Stimulated activated effector memory CD8-positive, alpha-beta T cell treated with anti-CD3 and anti-CD28 coated beads, Interleukin-12 subunit alpha, Interleukin-12 subunit beta, amount 100 ng/mL, for 72 hours (primary cell): Measurements from ENCODE around the gene CPSF7.
"Not testable (repeated sequence)": the region's sequence is repeated elsewhere in the genome, so short reads cannot be mapped to it uniquely, and the experiment has no call there.

Experiments
- ATAC-seq: fragments of 150-1000 bp; cut with Tn5 transposase; 2 replicates; pipeline ENCODE4 v1.10.0; 2021
- DNase-seq, 2 donors: peaks; one replicate each; pipeline ENCODE4 v3.0.0; 2021 to 2022; ENCODE audit warnings: low spot score in 2 of 2
- H3K27ac Mint-ChIP-seq: one replicate; pipeline ENCODE4 v1.8.0; 2022; ENCODE audit warnings: mild to moderate bottlenecking, mixed read lengths
- H3K36me3 Mint-ChIP-seq: one replicate; pipeline ENCODE4 v1.8.0; 2022; ENCODE audit warnings: mild to moderate bottlenecking, mixed read lengths
- H3K4me1 Mint-ChIP-seq: one replicate; pipeline ENCODE4 v1.8.0; 2022; ENCODE audit warnings: mixed read lengths
- H3K4me3 Mint-ChIP-seq: one replicate; pipeline ENCODE4 v1.8.0; 2022; ENCODE audit warnings: mild to moderate bottlenecking, mixed read lengths
- H3K9me3 Mint-ChIP-seq: one replicate; pipeline ENCODE4 v1.8.0; 2022; ENCODE audit warnings: mixed read lengths

Gene CPSF7

DNA sequence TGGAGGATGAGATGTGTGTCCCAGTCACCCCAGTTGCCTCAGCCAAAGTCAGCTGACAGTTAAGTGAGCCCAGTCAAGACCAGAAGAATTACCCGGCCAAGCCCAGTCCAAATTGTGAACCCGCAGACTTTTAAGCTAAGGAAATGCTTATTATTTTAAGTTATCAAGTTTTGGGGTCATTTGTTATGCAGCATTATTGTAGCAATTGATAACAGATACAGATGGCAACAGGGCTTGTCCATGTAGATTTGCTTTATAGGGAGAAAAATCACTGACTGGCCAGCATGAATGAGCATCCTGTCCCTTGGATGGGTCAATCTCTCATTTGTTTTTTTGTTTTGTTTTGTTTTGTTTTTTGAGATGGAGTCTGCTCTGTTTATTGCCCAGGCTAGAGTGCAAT lies 23.1 kb upstream of the CPSF7 start:
- DNase-seq (no peak), ATAC-seq (no peak)
- H3K4me3 Mint-ChIP-seq: no peak overlapping the region
- peaks cover 33% of the 10 kb centered on the region for H3K4me1 Mint-ChIP-seq
- H3K36me3 Mint-ChIP-seq: peaks cover 67% of the 10 kb centered on the region
- H3K9me3 Mint-ChIP-seq: no peaks in the 10 kb centered on the region
- no peak overlapping the region for H3K27ac Mint-ChIP-seq

GRCh38 chr11:61448552-61448927 lies 18.8 kb upstream of the CPSF7 start:
- ATAC-seq: no peak
- H3K36me3 Mint-ChIP-seq: peaks cover 90% of the 10 kb centered on the region
- no peak overlapping the region for H3K4me3 Mint-ChIP-seq
- no peak for DNase-seq
- peak overlapping the region; percentile 88 for H3K27ac Mint-ChIP-seq
- peaks cover 41% of the 10 kb centered on the region for H3K4me1 Mint-ChIP-seq
- H3K9me3 Mint-ChIP-seq: no peaks in the 10 kb centered on the region

DNA sequence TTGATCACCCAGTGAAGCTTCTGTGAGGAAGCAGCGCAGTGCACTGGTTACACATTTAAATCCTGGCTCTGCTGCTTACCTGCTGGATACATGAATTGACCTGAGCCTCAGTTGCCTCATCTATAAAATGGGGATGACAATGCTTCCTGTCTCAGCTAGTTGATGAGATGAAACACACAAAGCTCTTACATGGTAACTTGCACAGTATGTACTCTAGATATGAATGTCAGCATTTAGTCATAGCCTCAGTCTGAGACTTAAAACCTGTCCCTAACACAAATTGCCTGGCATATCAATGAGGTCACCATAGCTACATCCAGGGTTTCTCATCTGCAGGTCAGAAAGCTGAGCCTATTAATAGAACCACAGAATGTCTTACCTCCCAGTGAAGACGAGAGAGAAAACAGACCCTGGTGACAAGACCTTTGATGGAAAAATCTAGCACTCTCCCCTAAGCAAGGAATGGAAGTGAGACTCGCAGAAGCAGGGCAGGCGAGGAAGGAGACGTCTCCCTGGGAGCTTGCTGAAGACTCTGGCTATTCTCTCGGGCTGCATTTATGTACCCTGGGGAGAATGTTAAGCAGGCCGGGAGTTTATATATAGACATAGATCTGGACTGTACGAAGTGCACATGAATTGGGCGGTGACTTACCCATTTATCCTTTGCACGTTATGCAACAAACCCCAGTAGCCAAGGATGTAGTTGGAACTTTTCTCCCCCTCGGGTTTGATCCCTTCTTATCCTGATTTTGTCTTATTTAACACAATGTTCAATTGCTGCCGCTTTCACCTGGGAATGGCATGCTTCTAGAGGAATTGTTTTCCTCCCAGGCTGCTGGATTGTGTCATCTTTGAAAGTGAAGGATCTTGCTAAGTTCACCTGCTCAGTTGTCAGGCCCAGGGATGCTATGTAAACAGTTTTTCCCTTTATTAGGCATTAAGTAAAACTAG lies 18.1 kb upstream of the CPSF7 start:
- Mint-ChIP-seq H3K27ac (peak overlapping the region; percentile 88), H3K4me3 (peak overlapping the region; percentile 14), H3K4me1 (peaks cover 46% of the 10 kb centered on the region), H3K36me3 (peaks cover 96% of the 10 kb centered on the region), H3K9me3 (no peaks in the 10 kb centered on the region)
- peak; percentile 94 for ATAC-seq
- DNase-seq: no peak

- ATAC-seq: peak; percentile 85
- Mint-ChIP-seq H3K36me3 (peaks cover 99% of the 10 kb centered on the region), H3K4me1 (peaks cover 50% of the 10 kb centered on the region), H3K4me3 (no peak overlapping the region), H3K27ac (no peak overlapping the region), H3K9me3 (no peaks in the 10 kb centered on the region)
- peak; percentile 64 to 84 for DNase-seq
These were observed 16.5 kb upstream of the CPSF7 start for GRCh38 chr11:61446211-61446651.

- Mint-ChIP-seq H3K9me3 (no peaks in the 10 kb centered on the region), H3K4me3 (no peak overlapping the region), H3K27ac (no peak overlapping the region), H3K4me1 (peaks cover 48% of the 10 kb centered on the region), H3K36me3 (peaks cover 99% of the 10 kb centered on the region)
- DNase-seq: no peak
- no peak for ATAC-seq
These were observed 15.7 kb upstream of the CPSF7 start for GRCh38 chr11:61445516-61445915.

DNA sequence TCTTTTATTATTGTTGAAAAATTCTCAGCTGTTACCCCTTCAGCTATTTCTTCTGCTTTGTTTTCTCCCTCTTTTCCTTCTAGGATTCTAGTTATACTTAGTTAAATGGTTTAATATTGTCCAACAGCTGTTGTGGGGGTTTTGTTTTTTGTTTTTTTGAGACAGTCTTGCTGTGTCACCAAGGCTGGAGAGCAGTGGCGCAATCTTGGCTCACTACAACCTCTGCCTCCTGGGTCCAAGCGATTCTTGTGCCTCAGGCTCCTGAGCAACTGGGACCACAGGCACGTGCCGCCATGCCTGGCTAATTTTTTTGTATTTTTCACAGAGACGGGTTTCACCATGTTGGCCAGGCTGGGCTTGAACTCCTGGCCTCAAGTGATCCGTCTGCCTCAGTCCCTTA lies 12.8 kb upstream of the CPSF7 start:
- H3K4me3 Mint-ChIP-seq: no peak overlapping the region
- ATAC-seq: no peak
- H3K36me3 Mint-ChIP-seq: peaks cover 99% of the 10 kb centered on the region
- no peaks in the 10 kb centered on the region for H3K9me3 Mint-ChIP-seq
- peaks cover 32% of the 10 kb centered on the region for H3K4me1 Mint-ChIP-seq
- peak overlapping the region; percentile 8 for H3K27ac Mint-ChIP-seq
- DNase-seq: no peak

GRCh38 chr11:61439615-61440014 lies 9.8 kb upstream of the CPSF7 start:
- no peak overlapping the region for H3K27ac Mint-ChIP-seq

DNA sequence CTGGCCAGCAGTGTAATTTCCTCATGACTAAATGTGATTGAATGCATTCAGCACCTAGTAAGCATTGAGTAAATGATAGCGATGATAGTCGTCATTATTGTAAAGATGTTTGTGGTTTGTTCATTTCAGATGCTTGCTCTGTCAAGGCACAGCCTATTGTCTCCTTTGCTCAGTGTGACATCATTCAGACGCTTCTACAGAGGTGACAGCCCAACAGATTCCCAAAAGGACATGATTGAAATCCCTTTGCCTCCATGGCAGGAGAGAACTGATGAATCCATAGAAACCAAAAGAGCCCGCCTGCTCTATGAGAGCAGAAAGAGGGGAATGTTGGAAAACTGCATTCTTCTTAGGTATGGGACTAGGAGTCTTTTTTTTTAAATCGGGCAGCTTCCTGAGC lies 7.7 kb upstream of the CPSF7 start:
- Mint-ChIP-seq H3K27ac (no peak overlapping the region), H3K36me3 (peaks cover 88% of the 10 kb centered on the region), H3K9me3 (no peaks in the 10 kb centered on the region), H3K4me3 (no peak overlapping the region), H3K4me1 (peaks cover 27% of the 10 kb centered on the region)
- no peak for ATAC-seq
- DNase-seq: no peak

More at GRCh38 chr11:61439615-61440014, 9.8 kb upstream of the CPSF7 start:
- peaks cover 99% of the 10 kb centered on the region for H3K36me3 Mint-ChIP-seq
- H3K4me1 Mint-ChIP-seq: peaks cover 27% of the 10 kb centered on the region
- H3K9me3 Mint-ChIP-seq: no peaks in the 10 kb centered on the region
- no peak for ATAC-seq
- no peak for DNase-seq
- H3K4me3 Mint-ChIP-seq: no peak overlapping the region

DNA sequence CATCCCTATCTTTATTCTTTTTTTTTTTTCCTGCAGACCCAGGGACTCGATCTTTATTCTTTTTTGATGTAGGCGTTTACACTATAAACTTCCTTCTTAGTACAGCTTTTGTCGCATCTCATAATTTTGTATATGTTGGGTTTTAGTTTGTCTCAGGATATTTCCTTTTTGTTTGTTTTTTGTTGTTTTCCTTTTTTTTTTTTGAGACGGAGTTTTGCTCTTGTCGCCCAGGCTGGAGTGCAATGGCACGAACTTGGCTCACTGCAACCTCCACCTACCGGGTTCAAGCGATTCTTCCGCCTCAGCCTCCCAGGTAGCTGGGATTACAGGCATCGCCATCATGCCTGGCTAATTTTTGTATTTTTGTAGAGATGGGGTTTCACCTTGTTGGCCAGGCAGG lies 1.1 kb upstream of the CPSF7 start:
- not testable (repeated sequence) for DNase-seq, H3K9me3 Mint-ChIP-seq, ATAC-seq
- peak overlapping the region; percentile 87 for H3K4me3 Mint-ChIP-seq
- H3K4me1 Mint-ChIP-seq: peaks cover 47% of the 10 kb centered on the region
- peak overlapping the region; percentile 97 for H3K27ac Mint-ChIP-seq
- peaks cover 77% of the 10 kb centered on the region for H3K36me3 Mint-ChIP-seq

- peak in 1 of 2 donors; percentile 53 for DNase-seq
- H3K4me1 Mint-ChIP-seq: peaks cover 44% of the 10 kb centered on the region
- ATAC-seq: peak; percentile 72
- H3K36me3 Mint-ChIP-seq: peaks cover 77% of the 10 kb centered on the region
- peak overlapping the region; percentile 87 for H3K4me3 Mint-ChIP-seq
- no peaks in the 10 kb centered on the region for H3K9me3 Mint-ChIP-seq
- H3K27ac Mint-ChIP-seq: peak overlapping the region; percentile 97
These were observed 457 bp downstream of the CPSF7 start for GRCh38 chr11:61429346-61429690.

- H3K27ac Mint-ChIP-seq: peak overlapping the region; percentile 66
- no peak overlapping the region for H3K4me3 Mint-ChIP-seq
- ATAC-seq (no peak), DNase-seq (no peak)
- peaks cover 28% of the 10 kb centered on the region for H3K4me1 Mint-ChIP-seq
- H3K9me3 Mint-ChIP-seq: no peaks in the 10 kb centered on the region
- H3K36me3 Mint-ChIP-seq: peaks cover 100% of the 10 kb centered on the region
These were observed 4.2 kb downstream of the CPSF7 start for GRCh38 chr11:61425367-61426131.

DNA sequence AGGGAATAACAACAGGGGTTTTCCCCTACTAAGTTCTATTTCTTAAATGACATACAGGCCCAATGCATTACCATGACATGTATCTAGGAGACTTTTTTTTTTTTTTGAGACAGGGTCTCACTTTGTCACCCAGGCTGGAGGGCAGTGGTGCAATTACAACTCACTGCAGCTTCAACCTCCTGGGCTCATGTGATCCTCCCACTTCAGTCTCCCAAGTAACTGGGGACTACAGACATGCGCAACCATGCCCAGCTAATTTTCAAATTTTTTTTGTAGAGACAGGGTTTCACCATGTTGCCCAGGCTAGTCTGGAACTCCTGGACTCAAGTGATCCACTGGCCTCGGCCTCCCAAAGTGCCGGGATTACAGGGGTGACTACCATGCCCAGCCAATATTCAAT lies 7.5 kb downstream of the CPSF7 start:
- H3K4me1 Mint-ChIP-seq: peaks cover 35% of the 10 kb centered on the region
- peaks cover 100% of the 10 kb centered on the region for H3K36me3 Mint-ChIP-seq

GRCh38 chr11:61418136-61418535 lies 11.6 kb downstream of the CPSF7 start:
- Mint-ChIP-seq H3K9me3 (no peaks in the 10 kb centered on the region), H3K4me3 (no peak overlapping the region), H3K4me1 (peaks cover 33% of the 10 kb centered on the region), H3K27ac (peak overlapping the region; percentile 77), H3K36me3 (peaks cover 100% of the 10 kb centered on the region)
- ATAC-seq: peak; percentile 61
- DNase-seq: no peak

More for the DNA sequence above, 7.5 kb downstream of the CPSF7 start:
- Mint-ChIP-seq H3K4me3 (no peak overlapping the region), H3K27ac (peak overlapping the region; percentile 50), H3K9me3 (no peaks in the 10 kb centered on the region)
- DNase-seq (no peak), ATAC-seq (no peak)

- DNase-seq: no peak
- Mint-ChIP-seq H3K27ac (peak overlapping the region; percentile 77), H3K36me3 (peaks cover 100% of the 10 kb centered on the region), H3K4me1 (peaks cover 33% of the 10 kb centered on the region), H3K9me3 (no peaks in the 10 kb centered on the region), H3K4me3 (no peak overlapping the region)
- ATAC-seq: no peak
These were observed 12.1 kb downstream of the CPSF7 start for GRCh38 chr11:61417670-61418069.

- no peak overlapping the region for H3K4me3 Mint-ChIP-seq
- H3K36me3 Mint-ChIP-seq: peaks cover 100% of the 10 kb centered on the region
- DNase-seq (no peak), ATAC-seq (no peak)
- peak overlapping the region; percentile 77 for H3K27ac Mint-ChIP-seq
- H3K9me3 Mint-ChIP-seq: no peaks in the 10 kb centered on the region
- H3K4me1 Mint-ChIP-seq: peaks cover 33% of the 10 kb centered on the region
These were observed 12.8 kb downstream of the CPSF7 start for GRCh38 chr11:61416941-61417340.
